Right forelimb (tissue), 1 donor: ENCODE data around the gene C9orf85.

ENCODE experiments used
- DNase-seq: peaks from one replicate; pipeline ENCODE4 v3.0.0-alpha.2; 2018

The C9orf85 gene

DNA sequence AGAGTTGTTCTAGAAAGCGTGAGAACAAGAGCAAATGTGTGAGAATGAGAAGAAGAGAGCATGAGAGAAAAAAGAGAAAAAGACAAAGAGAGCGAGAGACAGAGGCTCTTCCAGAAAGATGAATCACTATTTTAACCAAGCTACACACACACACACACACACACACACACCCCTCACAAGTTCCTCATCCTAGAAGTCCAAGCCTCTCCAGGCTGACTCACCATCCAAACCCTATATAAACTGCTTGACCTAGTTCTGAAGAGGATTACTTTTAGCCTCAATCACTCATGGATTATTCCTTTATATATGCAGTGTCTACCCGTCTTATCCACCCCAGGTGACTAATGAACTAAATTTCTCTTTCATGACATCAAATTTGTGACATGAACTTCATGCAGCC, 111.4 kb downstream of the C9orf85 start:
- no peak for DNase-seq
